K562 (cell line): Measurements from ENCODE around the gene CELSR3. TPM values are rescaled to one million over a fixed set of nuclear protein-coding genes. Genes with fewer than 3 reads are reported as not detected.
A peak's percentile ranks its signal among the peaks of the same experiment; 100 is the strongest.

ENCODE experiments used
- ARID4B ChIP-seq: sonication (generic); formaldehyde crosslinking; IDR thresholded peaks from 2 replicates; pipeline ENCODE4 v1.8.0; 2022; ENCODE audit warnings: mild to moderate bottlenecking, missing genetic modification reagents
- ATF7 ChIP-seq: fragments of 450-650 bp; IDR thresholded peaks from 2 replicates; pipeline ENCODE4 v1.7.1; 2014; ENCODE audit warnings: mild to moderate bottlenecking, moderate library complexity
- CEBPB ChIP-seq: fragments of 450-650 bp; IDR thresholded peaks from 2 replicates; pipeline ENCODE4 v1.6.1; 2016; ENCODE audit warnings: missing genetic modification characterization, missing compliant biosample characterization
- ELF1 ChIP-seq: fragments of 200-800 bp; sonication (Bioruptor generic); IDR thresholded peaks from 2 replicates; pipeline ENCODE4 v1.6.1; 2016; ENCODE audit warnings: missing genetic modification characterization, missing compliant biosample characterization
- ETV1 ChIP-seq: fragments of 450-650 bp; conservative IDR thresholded peaks from 2 replicates; pipeline ENCODE4 v1.6.1; 2016; ENCODE audit warnings: missing genetic modification characterization, control low read depth, low read depth, missing compliant biosample characterization
- ETV6 ChIP-seq, 3 experiments: fragments of 150-350 bp in 1 of 3; sonication (generic) in 1 of 3; formaldehyde crosslinking in 1 of 3; IDR thresholded peaks; 2 replicates each; pipeline versions ENCODE4 v1.6.1 to v1.8.0; 2014 to 2022; ENCODE audit warnings: borderline replicate concordance in 2 of 3, low read depth in 2 of 3, antibody characterized with exemption in 1 of 3, low read length in 1 of 3, mild to moderate bottlenecking in 1 of 3, missing genetic modification reagents in 1 of 3
- EZH2 ChIP-seq: IDR thresholded peaks from 2 replicates; pipeline ENCODE4 v1.6.1; 2012; ENCODE audit warnings: low read depth, mild to moderate bottlenecking, inconsistent platforms, low read length, borderline replicate concordance
- FOXA3 ChIP-seq, 2 experiments: fragments of 450-650 bp in 1 of 2; sonication (generic) in 1 of 2; formaldehyde crosslinking; IDR thresholded peaks in 1 of 2; conservative IDR thresholded peaks in 1 of 2; 2 replicates each; pipeline versions ENCODE4 v1.4.0 to v1.8.0; 2020 to 2022; ENCODE audit warnings: mild to moderate bottlenecking in 2 of 2, missing genetic modification reagents in 1 of 2
- GABPA ChIP-seq: fragments of 200-800 bp; sonication (Bioruptor generic); conservative IDR thresholded peaks from 2 replicates; pipeline ENCODE4 v1.6.1; 2016; ENCODE audit warnings: low read depth, missing genetic modification characterization, missing compliant biosample characterization
- NONO ChIP-seq, 2 experiments: fragments of 200-400 bp in 1 of 2; fragments of 450-650 bp in 1 of 2; formaldehyde crosslinking in 1 of 2; IDR thresholded peaks; 2 replicates each; pipeline ENCODE4 v1.6.1; 2017; ENCODE audit warnings: low read depth in 2 of 2, mild to moderate bottlenecking in 2 of 2, moderate library complexity in 2 of 2, low read length in 1 of 2
- NR2F6 ChIP-seq: fragments of 450-650 bp; formaldehyde crosslinking; IDR thresholded peaks from 2 replicates; pipeline ENCODE4 v1.4.0; 2020; ENCODE audit warnings: mild to moderate bottlenecking
- POLR2H ChIP-seq: IDR thresholded peaks from 2 replicates; pipeline ENCODE4 v1.6.1; 2016; ENCODE audit warnings: missing genetic modification characterization, low read depth, mild to moderate bottlenecking, control low read depth, missing compliant biosample characterization, moderate library complexity
- PRMT5 ChIP-seq: sonication (generic); formaldehyde crosslinking; IDR thresholded peaks from 2 replicates; pipeline ENCODE4 v1.5.0; 2020; ENCODE audit warnings: missing genetic modification reagents
- RAD21 ChIP-seq, 2 experiments: fragments of 250-450 bp in 1 of 2; fragments of 450-650 bp in 1 of 2; sonication (Bioruptor Pico) in 1 of 2; formaldehyde crosslinking in 1 of 2; IDR thresholded peaks in 1 of 2; conservative IDR thresholded peaks in 1 of 2; 2 replicates each; pipeline versions ENCODE4 v1.4.0 to v1.8.0; 2020 to 2022; ENCODE audit warnings: mild to moderate bottlenecking in 2 of 2, moderate library complexity in 1 of 2
- RAD51 ChIP-seq: fragments of 450-650 bp; IDR thresholded peaks from 2 replicates; pipeline ENCODE4 v1.7.1; 2016; ENCODE audit warnings: low read depth, mild to moderate bottlenecking, borderline replicate concordance
- RBM15 ChIP-seq: fragments of 200-400 bp; formaldehyde crosslinking; IDR thresholded peaks from 2 replicates; pipeline ENCODE4 v1.6.1; 2018; ENCODE audit warnings: mild to moderate bottlenecking, low read length, moderate library complexity; ENCODE audit not compliant: insufficient read depth
- SP2 ChIP-seq: IDR thresholded peaks from 2 replicates; pipeline ENCODE4 v1.6.1; 2011; ENCODE audit warnings: mild to moderate bottlenecking, low read depth, low read length, moderate library complexity; ENCODE audit not compliant: poor library complexity, severe bottlenecking; ENCODE audit errors: extremely low read depth
- YBX1 ChIP-seq: fragments of 450-650 bp; IDR thresholded peaks from 2 replicates; pipeline ENCODE4 v1.7.1; 2016; ENCODE audit warnings: mild to moderate bottlenecking
- ZNF12 ChIP-seq: sonication (generic); formaldehyde crosslinking; IDR thresholded peaks from 2 replicates; pipeline ENCODE4 v1.4.0; 2020; ENCODE audit warnings: mild to moderate bottlenecking, missing genetic modification reagents
- ZNF217 ChIP-seq: sonication (generic); formaldehyde crosslinking; IDR thresholded peaks from 2 replicates; pipeline ENCODE4 v1.8.0; 2022; ENCODE audit warnings: mild to moderate bottlenecking, missing genetic modification reagents
- polyA plus RNA-seq, 8 experiments: library from polyadenylated mRNA; depleted of rRNA in 4 of 8; stranded (reverse) in 5 of 8; unstranded in 3 of 8; fragments of >200 nt; fragmentation: Nextera tagmentation in 2 of 8; fragmentation: Illumina TruSeq in 1 of 8; extraction: Ambion mirVana in 2 of 8; extraction: Trizol in 1 of 8; gene quantifications; 2 replicates each; pipeline versions ENCODE4 v1.2.1 to v1.2.3, GENCODE V29; 2011 to 2014; ENCODE audit warnings: inconsistent platforms in 1 of 8, missing spikeins in 1 of 8
- total RNA-seq, 7 experiments: library from RNA; depleted of rRNA in 6 of 7; stranded (reverse); fragments of >200 nt in 6 of 7; fragmentation: Illumina TruSeq in 2 of 7; extraction: Trizol in 2 of 7; gene quantifications; 2 replicates each; pipeline versions ENCODE4 v1.2.1 to v1.2.3, GENCODE V29; 2011 to 2021; ENCODE audit warnings: low replicate concordance in 1 of 7

The CELSR3 gene
- total and polyA plus RNA-seq, 9 of the 15 experiments (the other 6 are each of a cell fraction or from before 2014, with no cell fraction given) = 0.10 to 2.7 (median 0.76) TPM

- TF ChIP-seq ARID4B (CRISPR knock-in tag) (no peak), FOXA3 (CRISPR knock-in tag; conservative IDR thresholded peaks at IDR 0.05 in 1 of 2, IDR thresholded peaks at IDR 0.05 in 1 of 2) (peak in 1 of 2 experiments; percentile 31; a peak in 1 of 4 replicates), YBX1 (no peak), ETV6 (IDR thresholded peaks at IDR 0.05; ENCODE audit: borderline replicate concordance in 1 of 2, low read depth in 2 of 2, low read length in 1 of 2) (no peak), ETV6 (CRISPR knock-in tag; IDR thresholded peaks at IDR 0.05; ENCODE audit: borderline replicate concordance) (peak; percentile 62; the same call in 1 of the 2 replicates), ZNF217 (CRISPR knock-in tag) (no peak), SP2 (peak; percentile 10), RBM15 (no peak), GABPA (peak; percentile 72), POLR2H (tag) (peak; percentile 48; the same call in 1 of the 2 replicates), RAD51 (no peak), ZNF12 (CRISPR knock-in tag) (no peak; the same call in 1 of the 2 replicates), NR2F6 (no peak), ELF1 (tag) (peak; percentile 92), CEBPB (tag) (no peak; the same call in 1 of the 2 replicates), EZH2 (no peak), ATF7 (peak; percentile 99), RAD21 (CRISPR knock-in tag; conservative IDR thresholded peaks at IDR 0.05 in 1 of 2, IDR thresholded peaks at IDR 0.05 in 1 of 2) (no peak), PRMT5 (no peak), NONO (IDR thresholded peaks at IDR 0.05; ENCODE audit: low read depth in 2 of 2, low read length in 1 of 2) (peak in 1 of 2 experiments; percentile 27; a peak in 1 of 4 replicates), ETV1 (tag) (peak; percentile 65; the same call in 1 of the 2 replicates)
These were observed 1.0 kb upstream of the CELSR3 start (continued) for GRCh38 chr3:48663489-48664312.
